H1 (cell line): Measurements from ENCODE around the gene NR1H3. TPM values are rescaled to one million over a fixed set of nuclear protein-coding genes. Genes with fewer than 3 reads are reported as not detected.

ENCODE experiments used
- CTCF ChIA-PET: fragments of 300-600 bp; sonication (Branson Sonifier 250); formaldehyde crosslinking; loops from one replicate; lab custom pipeline; 2021; ENCODE audit not compliant: partially characterized antibody; lab: Charles Lee
- POLR2A ChIA-PET: fragments of 300-600 bp; sonication (Branson Sonifier 250); formaldehyde crosslinking; loops from one replicate; lab custom pipeline; 2021; ENCODE audit warnings: inconsistent platforms; ENCODE audit not compliant: partially characterized antibody; lab: Charles Lee
- DNase-seq, 2 experiments: peaks; one replicate each; pipeline versions ENCODE4 v3.0.0 to v3.0.0-alpha.2; 2010 to 2022; ENCODE audit warnings: low spot score in 2 of 2, low read depth in 1 of 2, mixed read lengths in 1 of 2
- FAIRE-seq: peaks from 2 replicates; lab custom pipeline; 2011; peaks lifted over from hg19 to GRCh38; lab: Jason Lieb, UNC
- H2AFZ ChIP-seq: 2 replicates; pipeline ENCODE4 v1.8.1; 2012; ENCODE audit warnings: low read length, inconsistent platforms
- H2AK5ac ChIP-seq: 2 replicates; pipeline ENCODE4 v1.6.1; 2013; ENCODE audit warnings: low read depth, low read length
- H2BK120ac ChIP-seq: replicated peaks from 2 replicates; pipeline ENCODE3; 2013; ENCODE audit warnings: low read depth, low read length, inconsistent platforms
- H2BK12ac ChIP-seq: 2 replicates; pipeline ENCODE4 v1.6.1; 2013; ENCODE audit warnings: low read depth, low read length
- H2BK15ac ChIP-seq: 2 replicates; pipeline ENCODE4 v1.6.1; 2013; ENCODE audit warnings: low read length
- H2BK20ac ChIP-seq: 2 replicates; pipeline ENCODE4 v1.6.1; 2013; ENCODE audit warnings: low read length
- H2BK5ac ChIP-seq: 2 replicates; pipeline ENCODE4 v1.6.1; 2013; ENCODE audit warnings: low read depth, low read length
- H3K14ac ChIP-seq: 2 replicates; pipeline ENCODE4 v1.6.1; 2013; ENCODE audit warnings: inconsistent platforms; ENCODE audit not compliant: insufficient read length
- H3K18ac ChIP-seq: 2 replicates; pipeline ENCODE4 v1.6.1; 2013; ENCODE audit warnings: low read length; ENCODE audit errors: extremely low read depth
- H3K23ac ChIP-seq: 2 replicates; pipeline ENCODE4 v1.6.1; 2013; ENCODE audit warnings: inconsistent platforms; ENCODE audit not compliant: insufficient read length
- H3K23me2 ChIP-seq: 2 replicates; pipeline ENCODE4 v1.6.1; 2013; ENCODE audit warnings: low read depth, low read length
- H3K27ac ChIP-seq: 2 replicates; pipeline ENCODE4 v1.6.1; 2011; ENCODE audit warnings: low read depth, low read length, inconsistent platforms
- H3K27me3 ChIP-seq, 4 experiments: replicated peaks in 1 of 4; 1 replicate in 1 of 4; 2 replicates in 3 of 4; pipeline versions ENCODE4 v1.6.1 to v1.8.1; 2011 to 2013; ENCODE audit warnings: low read length in 3 of 4, mild to moderate bottlenecking in 3 of 4, inconsistent platforms in 2 of 4, mixed read lengths in 2 of 4, moderate library complexity in 1 of 4; ENCODE audit not compliant: control insufficient read depth in 3 of 4, insufficient read depth in 3 of 4; ENCODE audit errors: extremely low read depth in 1 of 4
- H3K36me3 ChIP-seq, 4 experiments: 2 replicates each; pipeline versions ENCODE4 v1.6.1 to v1.8.1; 2011 to 2013; ENCODE audit warnings: mild to moderate bottlenecking in 4 of 4, low read length in 3 of 4, moderate library complexity in 2 of 4, control low read depth in 1 of 4, inconsistent platforms in 1 of 4; ENCODE audit not compliant: insufficient read depth in 4 of 4, control insufficient read depth in 2 of 4
- H3K4ac ChIP-seq: replicated peaks from 2 replicates; pipeline ENCODE3; 2013; ENCODE audit warnings: low read length, low read depth, mixed read lengths, inconsistent platforms; ENCODE audit not compliant: insufficient read length
- H3K4me1 ChIP-seq, 4 experiments: replicated peaks in 1 of 4; 1 replicate in 1 of 4; 2 replicates in 3 of 4; pipeline versions ENCODE4 v1.6.1 to v1.8.1; 2011 to 2013; ENCODE audit warnings: low read length in 3 of 4, inconsistent platforms in 2 of 4, mixed read lengths in 1 of 4; ENCODE audit not compliant: insufficient read depth in 4 of 4, control insufficient read depth in 3 of 4
- H3K4me2 ChIP-seq, 2 experiments: 2 replicates each; pipeline versions ENCODE4 v1.6.1 to v1.8.1; 2011 to 2013; ENCODE audit warnings: low read depth in 2 of 2, low read length in 2 of 2, control low read depth in 1 of 2, inconsistent platforms in 1 of 2, mild to moderate bottlenecking in 1 of 2; ENCODE audit not compliant: insufficient read depth in 1 of 2
- H3K4me3 ChIP-seq, 4 experiments: fragments of 200-600, 300-600 bp in 1 of 4; sonication (generic), shearing (Covaris generic), sonication (Bioruptor Twin) in 1 of 4; 2 replicates each; pipeline versions ENCODE4 v1.5.1 to v1.8.1; 2011 to 2016; ENCODE audit warnings: low read length in 4 of 4, low read depth in 3 of 4, control low read depth in 2 of 4, inconsistent platforms in 2 of 4, mild to moderate bottlenecking in 2 of 4, mixed read lengths in 1 of 4, moderate library complexity in 1 of 4; ENCODE audit not compliant: insufficient read depth in 2 of 4; ENCODE audit errors: extremely low read depth in 1 of 4
- H3K56ac ChIP-seq: replicated peaks from 2 replicates; pipeline ENCODE3; 2013; ENCODE audit warnings: low read depth, mild to moderate bottlenecking, mixed read lengths, low read length, inconsistent platforms; ENCODE audit not compliant: insufficient read length
- H3K79me1 ChIP-seq: 2 replicates; pipeline ENCODE4 v1.6.1; 2013; ENCODE audit warnings: low read depth, low read length, control low read depth
- H3K79me2 ChIP-seq, 2 experiments: 2 replicates each; pipeline versions ENCODE4 v1.6.1 to v1.8.1; 2012 to 2013; ENCODE audit warnings: low read length in 2 of 2, mild to moderate bottlenecking in 2 of 2, inconsistent platforms in 1 of 2; ENCODE audit not compliant: insufficient read depth in 2 of 2, control insufficient read depth in 1 of 2
- H3K9ac ChIP-seq, 4 experiments: replicated peaks in 1 of 4; 1 replicate in 1 of 4; 2 replicates in 3 of 4; pipeline versions ENCODE4 v1.6.1 to v1.8.1; 2011 to 2013; ENCODE audit warnings: low read depth in 3 of 4, low read length in 3 of 4, control low read depth in 2 of 4, mild to moderate bottlenecking in 2 of 4, moderate library complexity in 2 of 4, inconsistent platforms in 1 of 4; ENCODE audit errors: extremely low read depth in 1 of 4
- H3K9me3 ChIP-seq, 2 experiments: 2 replicates each; pipeline versions ENCODE4 v1.6.1 to v1.8.1; 2012 to 2013; ENCODE audit warnings: mild to moderate bottlenecking in 2 of 2, moderate library complexity in 2 of 2, control low read depth in 1 of 2, inconsistent platforms in 1 of 2, low read depth in 1 of 2, low read length in 1 of 2, mixed read lengths in 1 of 2; ENCODE audit not compliant: insufficient read depth in 2 of 2
- H4K20me1 ChIP-seq, 2 experiments: replicated peaks in 1 of 2; 2 replicates each; pipeline versions ENCODE3 to v1.8.1; 2011 to 2013; ENCODE audit warnings: inconsistent platforms in 2 of 2, low read length in 2 of 2, mild to moderate bottlenecking in 1 of 2; ENCODE audit not compliant: insufficient read depth in 2 of 2, control insufficient read depth in 1 of 2
- H4K5ac ChIP-seq: 2 replicates; pipeline ENCODE4 v1.6.1; 2013; ENCODE audit warnings: low read length, low read depth, mixed read lengths, inconsistent platforms; ENCODE audit not compliant: insufficient read length
- H4K8ac ChIP-seq: 2 replicates; pipeline ENCODE4 v1.8.0; 2013; ENCODE audit warnings: mild to moderate bottlenecking, moderate library complexity, low read length, inconsistent platforms; ENCODE audit not compliant: insufficient read depth; ENCODE audit errors: extremely low read depth
- H4K91ac ChIP-seq: replicated peaks from 2 replicates; pipeline ENCODE3; 2013; ENCODE audit warnings: low read length, mixed read lengths, inconsistent platforms; ENCODE audit not compliant: insufficient read length
- BACH1 ChIP-seq: IDR thresholded peaks from 2 replicates; pipeline ENCODE4 v1.6.1; 2012; ENCODE audit warnings: low read length, improper control_type of control experiment
- BCL11A ChIP-seq, 2 experiments: IDR thresholded peaks; one replicate each; pipeline ENCODE4 v1.6.1; 2011; ENCODE audit warnings: low read depth in 2 of 2, low read length in 2 of 2, mild to moderate bottlenecking in 2 of 2
- BRCA1 ChIP-seq: IDR thresholded peaks from 2 replicates; pipeline ENCODE4 v1.6.1; 2012; ENCODE audit warnings: low read depth, low read length, improper control_type of control experiment
- CREB1 ChIP-seq: IDR thresholded peaks from 2 replicates; pipeline ENCODE4 v1.6.1; 2012; ENCODE audit warnings: inconsistent platforms
- FOSL1 ChIP-seq: IDR thresholded peaks from 2 replicates; pipeline ENCODE4 v1.6.1; 2011; ENCODE audit warnings: mild to moderate bottlenecking, low read depth, low read length, moderate library complexity; ENCODE audit not compliant: insufficient read depth
- NANOG ChIP-seq: IDR thresholded peaks from 2 replicates; pipeline ENCODE4 v1.6.1; 2011; ENCODE audit warnings: low read length, low read depth, mild to moderate bottlenecking, inconsistent platforms; ENCODE audit not compliant: insufficient read depth, poor library complexity, severe bottlenecking
- POU5F1 ChIP-seq: IDR thresholded peaks from 2 replicates; pipeline ENCODE4 v1.6.1; 2011; ENCODE audit warnings: low read depth, mild to moderate bottlenecking, low read length, moderate library complexity
- SAP30 ChIP-seq: fragments of 300-600 bp; sonication (generic); IDR thresholded peaks from 2 replicates; pipeline ENCODE4 v1.7.1; 2012; ENCODE audit warnings: low read length, moderate library complexity, mild to moderate bottlenecking, inconsistent platforms; ENCODE audit not compliant: insufficient read depth, insufficient replicate concordance
- SIRT6 ChIP-seq: IDR thresholded peaks from one replicate; pipeline ENCODE4 v1.7.1; 2012; ENCODE audit warnings: low read length, inconsistent platforms
- SIX5 ChIP-seq: IDR thresholded peaks from 2 replicates; pipeline ENCODE4 v1.6.1; 2011; ENCODE audit warnings: mild to moderate bottlenecking, low read depth, low read length
- SP4 ChIP-seq: IDR thresholded peaks from 2 replicates; pipeline ENCODE4 v1.6.1; 2012; ENCODE audit warnings: low read length, inconsistent platforms
- polyA plus RNA-seq, 7 experiments: library from polyadenylated mRNA; depleted of rRNA in 3 of 7; stranded (reverse) in 5 of 7; unstranded in 2 of 7; fragments of >200 nt in 5 of 7; fragments of 200-250 nt in 2 of 7; gene quantifications; 1 replicate in 5 of 7; 2 replicates in 1 of 7; 4 replicates in 1 of 7; pipeline versions ENCODE4 v1.2.1 to v1.2.3, GENCODE V29; 2011 to 2013; ENCODE audit warnings: missing spikeins in 2 of 7, mixed read lengths in 2 of 7
- total RNA-seq: library from RNA; stranded (reverse); fragmentation: NEBNext Ultra II Directional; extraction: Animal tissue kit (Norgen Biotek cat#: 25700); gene quantifications from 2 replicates; pipeline ENCODE4 v1.2.1, GENCODE V29; 2021
- TF ChIP-seq, protein P1 (sequence below), 3 experiments: IDR thresholded peaks; 1 replicate in 2 of 3; 2 replicates in 1 of 3; pipeline versions ENCODE4 v1.5.1 to v1.6.1; 2011; ENCODE audit warnings: low read length in 3 of 3, mild to moderate bottlenecking in 3 of 3, inconsistent platforms in 2 of 3, low read depth in 1 of 3, moderate library complexity in 1 of 3; ENCODE audit not compliant: insufficient read depth in 1 of 3; ENCODE audit errors: control extremely low read depth in 1 of 3

The NR1H3 gene
- total and polyA plus RNA-seq, 2 of the 8 experiments (the other 6 are each of a cell fraction or from before 2014, with no cell fraction given), result 19.9 to 42.1 TPM

DNA sequence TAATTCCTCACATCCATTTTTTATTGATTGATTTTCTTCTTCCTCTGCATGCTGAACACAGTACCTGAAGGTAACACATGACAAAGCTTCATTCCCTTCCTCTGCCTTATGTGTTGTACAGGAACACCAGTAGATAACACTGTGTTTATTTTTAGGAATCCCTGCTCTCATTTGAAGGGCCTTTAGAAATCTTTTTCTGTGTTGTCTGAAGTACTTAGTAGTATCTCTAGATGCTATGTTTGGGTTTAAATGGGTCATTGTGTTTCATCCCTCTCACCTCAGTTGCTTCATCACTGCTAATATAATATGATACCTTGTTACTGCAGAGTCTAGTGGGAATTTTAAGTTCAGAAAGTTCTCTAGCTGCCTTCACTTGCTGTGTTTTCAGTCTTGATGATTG, 22.3 kb downstream of the NR1H3 start:
- H2AFZ ChIP-seq, result no peak overlapping the region
- no peaks in the 10 kb centered on the region; a peak in 1 of 7 replicates for H3K27me3 ChIP-seq
- H2BK120ac ChIP-seq, result no peak overlapping the region
- no peak overlapping the region for H3K56ac ChIP-seq
- no peak for FAIRE-seq
- H2BK15ac ChIP-seq, result no peak overlapping the region
- H2BK20ac ChIP-seq, result no peak overlapping the region
- no peak overlapping the region for H4K8ac ChIP-seq
- H2BK5ac ChIP-seq, result no peak overlapping the region
- ChIA-PET POLR2A (interaction anchor here (0.9 to 1.4 kb wide), 6 partner anchors 10 to 38 kb away, joined by 3 to 4 read pairs (median 3); partner anchors contain the start of gene MADD), CTCF (interaction anchor here (1.2 to 2.5 kb wide), 7 partner anchors 21 to 100 kb away, joined by 3 to 13 read pairs (median 4); partner anchors contain the start of gene NR1H3)
- H4K20me1 ChIP-seq, result peaks cover under 1 to 1% of the 10 kb centered on the region in 2 experiments
- H3K79me1 ChIP-seq, result no peaks in the 10 kb centered on the region; the same call in 1 of the 2 replicates
- H4K91ac ChIP-seq, result no peak overlapping the region
- no peak for DNase-seq
- H3K4me2 ChIP-seq, result no peak overlapping the region
- no peaks in the 10 kb centered on the region for H3K23me2 ChIP-seq
- no peak overlapping the region for H2AK5ac ChIP-seq
- H4K5ac ChIP-seq, result no peak overlapping the region
- no peak overlapping the region for H3K27ac ChIP-seq
- peaks cover 21 to 80% (median 48%) of the 10 kb centered on the region in 4 experiments for H3K36me3 ChIP-seq
- no peak overlapping the region for H3K9ac ChIP-seq
- H3K4ac ChIP-seq, result no peak overlapping the region
- H3K79me2 ChIP-seq, result peaks cover 0 to 3% of the 10 kb centered on the region in 2 experiments; a peak in 1 of 4 replicates
- no peak overlapping the region for H3K23ac ChIP-seq
- peaks cover 0 to 3% (median 0%) of the 10 kb centered on the region in 4 experiments; a peak in 1 of 7 replicates for H3K4me1 ChIP-seq
- H3K9me3 ChIP-seq, result no peaks in the 10 kb centered on the region
- no peak overlapping the region for H2BK12ac ChIP-seq
- H3K14ac ChIP-seq, result no peak overlapping the region
- H3K18ac ChIP-seq, result no peak overlapping the region
- H3K4me3 ChIP-seq, result no peak overlapping the region
- TF ChIP-seq CREB1 (no peak), SIRT6 (no peak), BACH1 (no peak), NANOG (no peak), POU5F1 (no peak), SAP30 (no peak), FOSL1 (no peak), BCL11A (IDR thresholded peaks at IDR 0.05; ENCODE audit: low read depth in 2 of 2, low read length in 2 of 2) (no peak), SIX5 (no peak), SP4 (no peak), BRCA1 (no peak)
- TF ChIP-seq, protein P1, sequence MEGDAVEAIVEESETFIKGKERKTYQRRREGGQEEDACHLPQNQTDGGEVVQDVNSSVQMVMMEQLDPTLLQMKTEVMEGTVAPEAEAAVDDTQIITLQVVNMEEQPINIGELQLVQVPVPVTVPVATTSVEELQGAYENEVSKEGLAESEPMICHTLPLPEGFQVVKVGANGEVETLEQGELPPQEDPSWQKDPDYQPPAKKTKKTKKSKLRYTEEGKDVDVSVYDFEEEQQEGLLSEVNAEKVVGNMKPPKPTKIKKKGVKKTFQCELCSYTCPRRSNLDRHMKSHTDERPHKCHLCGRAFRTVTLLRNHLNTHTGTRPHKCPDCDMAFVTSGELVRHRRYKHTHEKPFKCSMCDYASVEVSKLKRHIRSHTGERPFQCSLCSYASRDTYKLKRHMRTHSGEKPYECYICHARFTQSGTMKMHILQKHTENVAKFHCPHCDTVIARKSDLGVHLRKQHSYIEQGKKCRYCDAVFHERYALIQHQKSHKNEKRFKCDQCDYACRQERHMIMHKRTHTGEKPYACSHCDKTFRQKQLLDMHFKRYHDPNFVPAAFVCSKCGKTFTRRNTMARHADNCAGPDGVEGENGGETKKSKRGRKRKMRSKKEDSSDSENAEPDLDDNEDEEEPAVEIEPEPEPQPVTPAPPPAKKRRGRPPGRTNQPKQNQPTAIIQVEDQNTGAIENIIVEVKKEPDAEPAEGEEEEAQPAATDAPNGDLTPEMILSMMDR (IDR thresholded peaks at IDR 0.05; ENCODE audit: control extremely low read depth in 1 of 3, insufficient read depth in 1 of 3, low read depth in 1 of 3, low read length in 3 of 3), result no peak
